Measurements from ENCODE around the gene HMGXB3. TPM values are rescaled to one million over a fixed set of nuclear protein-coding genes. Genes with fewer than 3 reads are reported as not detected.

The HMGXB3 gene
- total RNA-seq, 1 experiment from 2014 or later: 26.9 TPM

GRCh38 chr5:150052956-150053712 is 52.6 kb downstream of the HMGXB3 start:
- H3K18ac ChIP-seq (ENCODE audit: insufficient read length, low read depth, low read length): no peak overlapping the region
- no peak overlapping the region for H2BK12ac ChIP-seq (ENCODE audit: insufficient read length, low read depth, low read length)
- H2AFZ ChIP-seq (ENCODE audit: low read length): no peak overlapping the region
- no peak overlapping the region for H3T11ph ChIP-seq (ENCODE audit: low read length)
- no peaks in the 10 kb centered on the region for H3K9me3 ChIP-seq (ENCODE audit: control insufficient read depth, low read depth, low read length)
- no peak overlapping the region for H3K4me2 ChIP-seq (ENCODE audit: insufficient read depth, insufficient read length, low read length)
- DNase-seq: no peak
- Mint-ChIP-seq H3K27me3 (ENCODE audit: low read depth) (peaks cover 4% of the 10 kb centered on the region), H3K27ac (no peak overlapping the region), H3K9me3 (no peaks in the 10 kb centered on the region), H3K4me3 (no peak overlapping the region), H3K4me1 (peaks cover 14 to 16% of the 10 kb centered on the region in 2 experiments), H3K36me3 (ENCODE audit: insufficient read depth in 1 of 3, low read depth in 3 of 3) (peaks cover 29 to 68% (median 58%) of the 10 kb centered on the region in 3 experiments; a peak in 6 of 7 replicates)
- TF ChIP-seq CTCF (conservative IDR thresholded peaks at IDR 0.05): no peak
- H3K79me1 ChIP-seq (ENCODE audit: insufficient read depth, low read depth, low read length, poor library complexity, severe bottlenecking): no peaks in the 10 kb centered on the region
- H3K23me2 ChIP-seq (ENCODE audit: insufficient read length, low read depth, low read length, poor library complexity, severe bottlenecking): no peaks in the 10 kb centered on the region
- peaks cover 1% of the 10 kb centered on the region; the same call in 1 of the 2 replicates for H3K4me1 ChIP-seq (ENCODE audit: insufficient read depth, low read length)
- H2BK120ac ChIP-seq (ENCODE audit: low read depth, low read length, poor library complexity, severe bottlenecking): no peak overlapping the region
- no peak overlapping the region for H2BK20ac ChIP-seq (ENCODE audit: low read depth, low read length, poor library complexity, severe bottlenecking)
- H3K23ac ChIP-seq (ENCODE audit: insufficient read length, low read depth, low read length): no peak overlapping the region
- no peaks in the 10 kb centered on the region for H4K20me1 ChIP-seq (ENCODE audit: control insufficient read depth, insufficient read depth, insufficient read length)
- no peak overlapping the region for H3K56ac ChIP-seq (ENCODE audit: insufficient read length, low read depth, low read length)
- no peak overlapping the region for H2AK5ac ChIP-seq (ENCODE audit: insufficient read length, low read length)
- no peak overlapping the region for H3K4ac ChIP-seq (ENCODE audit: low read depth, low read length)
- H4K91ac ChIP-seq (ENCODE audit: insufficient read length, low read depth, low read length): no peak overlapping the region
- H3K79me2 ChIP-seq (ENCODE audit: insufficient read depth, low read length): no peaks in the 10 kb centered on the region
- no peak overlapping the region for H2BK15ac ChIP-seq (ENCODE audit: low read depth, low read length)
- H3K27me3 ChIP-seq (ENCODE audit: insufficient read depth, low read length): no peaks in the 10 kb centered on the region
- no peak overlapping the region for H3K14ac ChIP-seq (ENCODE audit: insufficient read depth, low read length)
- no peak overlapping the region for H4K5ac ChIP-seq (ENCODE audit: insufficient read length, low read depth, low read length)
- no peak overlapping the region for H3K27ac ChIP-seq (ENCODE audit: insufficient read length, low read depth, low read length)
- WGBS (ENCODE audit: extremely low coverage, insufficient read length, low lambda C conversion rate): no CpG with 5 or more reads among the region's 9 CpGs
- no peak overlapping the region for H3K9ac ChIP-seq (ENCODE audit: extremely low read depth, insufficient read length, low read length)
- H2BK5ac ChIP-seq (ENCODE audit: insufficient read length, low read length): no peak overlapping the region
- no peak overlapping the region for H4K8ac ChIP-seq (replicated peaks; ENCODE audit: insufficient read length, low read depth, low read length)

Data from H9 (cell line).